Measurements from ENCODE around the gene ADAP1. TPM values are rescaled to one million over a fixed set of nuclear protein-coding genes. Genes with fewer than 3 reads are reported as not detected.

ADAP1 gene
- total RNA-seq, 1 experiment from 2014 or later = 77.6 TPM

- ChIA-PET POLR2A (interaction anchor here (0.5 to 0.6 kb wide), 2 partner anchors 11 to 24 kb away, joined by 5 to 7 read pairs; partner anchors contain the start of gene COX19), CTCF (no interaction called here)
- intact Hi-C loops (cut with micrococcal nuclease; ENCODE audit: unreplicated experiment) = loop anchor here (2.0 kb wide), 1 partner anchor 75 kb away; the partner anchor contains the start of gene GET4
- DNase-seq = no peak
- BruUV-seq (replicated peaks) = no TSS peak
- Histone ChIP-seq H3K36me3 (ENCODE audit: control insufficient read depth, insufficient read depth, low read length) (no peaks in the 10 kb centered on the region), H3K27me3 (replicated peaks; ENCODE audit: control insufficient read depth, insufficient read depth, low read length) (no peaks in the 10 kb centered on the region), H3K4me1 (peaks cover 29% of the 10 kb centered on the region), H3K4me3 (ENCODE audit: low read depth, low read length) (no peak overlapping the region), H3K9me3 (no peaks in the 10 kb centered on the region)
- no peak for TF ChIP-seq CTCF (IDR thresholded peaks at IDR 0.05; ENCODE audit: insufficient read depth in 1 of 2, low read depth in 1 of 2, low read length in 1 of 2, severe bottlenecking in 1 of 2, unreplicated experiment in 1 of 2)
- no peaks in the 10 kb centered on the region for H3K27me3 Mint-ChIP-seq (ENCODE audit: insufficient read depth, unreplicated experiment)
- H3K36me3 Mint-ChIP-seq (ENCODE audit: insufficient read depth, unreplicated experiment) = peaks cover 30% of the 10 kb centered on the region
- no peaks in the 10 kb centered on the region for H3K4me1 Mint-ChIP-seq (ENCODE audit: low read depth, unreplicated experiment)
- no peaks in the 10 kb centered on the region for H3K9me3 Mint-ChIP-seq (ENCODE audit: unreplicated experiment)
- peak overlapping the region; percentile 59 for H3K4me3 Mint-ChIP-seq (ENCODE audit: unreplicated experiment)
- H3K27ac Mint-ChIP-seq (ENCODE audit: unreplicated experiment) = no peak overlapping the region
Observed at GRCh38 chr7:951881-952547, 2.5 kb downstream of the ADAP1 start.

GRCh38 chr7:949021-949934 is 5.2 kb downstream of the ADAP1 start:
- H3K4me1 ChIP-seq = peaks cover 44% of the 10 kb centered on the region
- CTCF ChIA-PET = interaction anchor here (0.6 kb wide), 1 partner anchor 39 kb away, joined by 4 read pairs; no protein-coding TSS in a partner anchor
- BruUV-seq (replicated peaks) = no TSS peak
- DNase-seq = no peak
- no peak for TF ChIP-seq CTCF (IDR thresholded peaks at IDR 0.05; ENCODE audit: insufficient read depth in 1 of 2, low read depth in 1 of 2, low read length in 1 of 2, severe bottlenecking in 1 of 2, unreplicated experiment in 1 of 2)
- H3K27me3 Mint-ChIP-seq (ENCODE audit: insufficient read depth, unreplicated experiment) = no peaks in the 10 kb centered on the region
- H3K4me1 Mint-ChIP-seq (ENCODE audit: low read depth, unreplicated experiment) = no peaks in the 10 kb centered on the region
- H3K9me3 ChIP-seq = no peaks in the 10 kb centered on the region
- H3K9me3 Mint-ChIP-seq (ENCODE audit: unreplicated experiment) = no peaks in the 10 kb centered on the region
- intact Hi-C loops (cut with micrococcal nuclease; ENCODE audit: unreplicated experiment) = loop anchor here (5.0 kb wide), 1 partner anchor 37 kb away; no protein-coding TSS in a partner anchor
- H3K4me3 ChIP-seq (ENCODE audit: low read depth, low read length) = no peak overlapping the region
- peak overlapping the region; percentile 48 for H3K27ac Mint-ChIP-seq (ENCODE audit: unreplicated experiment)
- no peak overlapping the region for H3K4me3 Mint-ChIP-seq (ENCODE audit: unreplicated experiment)
- peaks cover 30% of the 10 kb centered on the region for H3K36me3 Mint-ChIP-seq (ENCODE audit: insufficient read depth, unreplicated experiment)
- no peaks in the 10 kb centered on the region for H3K27me3 ChIP-seq (replicated peaks; ENCODE audit: control insufficient read depth, insufficient read depth, low read length)
- POLR2A ChIA-PET = no interaction called here
- H3K36me3 ChIP-seq (ENCODE audit: control insufficient read depth, insufficient read depth, low read length) = no peaks in the 10 kb centered on the region

All from Caco-2 (cell line).